PC-9 (cell line): Measurements from ENCODE around the gene H19.

Experiments
- CTCF ChIP-seq: fragments of 200-600 bp; sonication (generic); conservative IDR thresholded peaks from 2 replicates; pipeline ENCODE4 v1.6.1; 2017; ENCODE audit warnings: mixed run types, antibody characterized with exemption, mild to moderate bottlenecking, moderate library complexity
- EZH2 ChIP-seq: fragments of 200-600 bp; sonication (generic); IDR thresholded peaks from 2 replicates; pipeline ENCODE4 v1.8.0; 2017; ENCODE audit warnings: antibody characterized with exemption, low read depth

- no peak for TF ChIP-seq CTCF
- no peak for TF ChIP-seq EZH2
Observed at GRCh38 chr11:1975185-1975584, 22.5 kb downstream of the H19 start.
